Measurements from ENCODE around the gene MTRR. TPM values are rescaled to one million over a fixed set of nuclear protein-coding genes. Genes with fewer than 3 reads are reported as not detected.
A peak's percentile ranks its signal among the peaks of the same experiment; 100 is the strongest.

The MTRR gene
- total RNA-seq, 2 donors from 2014 or later, result 40.6 to 47.0 TPM

DNA sequence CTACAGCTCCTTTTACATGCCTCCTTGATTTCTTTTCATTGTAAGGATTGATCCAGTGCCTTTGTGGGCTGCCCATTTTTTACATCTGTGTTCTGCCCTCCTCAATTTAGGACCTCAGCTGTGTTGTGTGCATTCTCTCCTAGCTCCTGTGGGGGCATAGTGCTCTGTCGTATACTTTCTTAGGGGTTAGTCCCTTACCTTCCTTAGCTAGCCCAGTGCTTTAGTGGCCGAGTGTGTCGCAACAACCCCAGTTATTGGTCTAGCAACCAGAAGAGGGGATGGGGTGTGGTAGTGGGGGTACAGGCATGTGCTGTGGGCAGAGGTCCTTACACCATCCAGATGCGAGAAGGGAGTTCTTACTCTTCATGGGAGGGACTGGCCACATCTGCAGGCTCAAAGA lies 12.1 kb downstream of the MTRR start:
- H3K36me3 Mint-ChIP-seq (ENCODE audit: low read depth), result peaks cover 52% of the 10 kb centered on the region

DNA sequence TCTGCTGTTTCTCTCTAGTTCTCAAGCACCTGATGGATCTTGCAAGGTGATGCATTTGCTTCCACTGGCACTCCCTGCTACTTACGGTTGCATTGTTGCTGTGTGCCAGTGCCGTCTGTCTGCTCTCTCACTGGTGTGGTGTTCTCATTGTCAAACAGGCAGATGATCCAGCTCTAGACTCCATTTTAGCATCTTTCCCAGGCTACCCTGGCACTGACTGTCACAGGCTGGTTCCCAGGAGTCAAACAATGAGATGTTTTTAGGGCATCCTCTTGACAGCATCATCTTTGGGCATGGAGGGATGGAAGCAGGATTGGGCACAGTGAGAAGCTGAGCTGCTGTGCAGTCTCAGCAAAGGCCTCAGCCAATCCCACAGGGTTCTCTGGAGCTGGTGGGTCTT lies 12.9 kb downstream of the MTRR start:
- no peak overlapping the region for H3K4me3 Mint-ChIP-seq
- no peaks in the 10 kb centered on the region for H3K27me3 ChIP-seq (ENCODE audit: control insufficient read depth, insufficient read depth, low read length, poor library complexity, severe bottlenecking)
- TF ChIP-seq CTCF (conservative IDR thresholded peaks at IDR 0.05), result no peak
- peaks cover 95% of the 10 kb centered on the region for H3K36me3 ChIP-seq (ENCODE audit: control insufficient read depth, insufficient read depth, low read length)
- DNase-seq, result no peak
- no peak overlapping the region for H3K4me3 ChIP-seq (ENCODE audit: low read length)
- H3K27me3 Mint-ChIP-seq (ENCODE audit: insufficient read depth), result no peaks in the 10 kb centered on the region
- H3K9me3 ChIP-seq (ENCODE audit: control insufficient read depth, low read length), result no peaks in the 10 kb centered on the region
- no peaks in the 10 kb centered on the region for H3K4me1 ChIP-seq (ENCODE audit: control insufficient read depth, insufficient read depth, low read length)
- no peak overlapping the region for H3K27ac ChIP-seq (ENCODE audit: low read depth, low read length)
- H3K9ac ChIP-seq (ENCODE audit: extremely low read depth, low read length, poor library complexity, severe bottlenecking), result no peak overlapping the region
- WGBS, 2 experiments (ENCODE audit: insufficient coverage in 1 of 2, insufficient read length in 1 of 2), result 94 to 96% methylated on average over 2 of the region's 2 CpGs
- no peaks in the 10 kb centered on the region for H3K4me1 Mint-ChIP-seq
- H3K27ac Mint-ChIP-seq, result no peak overlapping the region
- H3K36me3 Mint-ChIP-seq (ENCODE audit: low read depth), result peaks cover 51% of the 10 kb centered on the region
- H3K9me3 Mint-ChIP-seq, result no peaks in the 10 kb centered on the region

More for the DNA sequence above, 12.1 kb downstream of the MTRR start:
- peak; percentile 28 for TF ChIP-seq CTCF (conservative IDR thresholded peaks at IDR 0.05)
- no peaks in the 10 kb centered on the region for H3K27me3 Mint-ChIP-seq (ENCODE audit: insufficient read depth)
- Histone ChIP-seq H3K9ac (ENCODE audit: extremely low read depth, low read length, poor library complexity, severe bottlenecking) (no peak overlapping the region), H3K4me1 (ENCODE audit: control insufficient read depth, insufficient read depth, low read length) (no peaks in the 10 kb centered on the region), H3K4me3 (ENCODE audit: low read length) (no peak overlapping the region), H3K27me3 (ENCODE audit: control insufficient read depth, insufficient read depth, low read length, poor library complexity, severe bottlenecking) (no peaks in the 10 kb centered on the region), H3K27ac (ENCODE audit: low read depth, low read length) (no peak overlapping the region), H3K36me3 (ENCODE audit: control insufficient read depth, insufficient read depth, low read length) (peaks cover 96% of the 10 kb centered on the region), H3K9me3 (ENCODE audit: control insufficient read depth, low read length) (no peaks in the 10 kb centered on the region)
- 88 to 97% methylated on average over 3 to 4 of the region's 4 CpGs for WGBS, 2 experiments (ENCODE audit: insufficient coverage in 1 of 2, insufficient read length in 1 of 2)
- no peak overlapping the region for H3K27ac Mint-ChIP-seq
- no peaks in the 10 kb centered on the region for H3K9me3 Mint-ChIP-seq
- H3K4me3 Mint-ChIP-seq, result no peak overlapping the region
- H3K4me1 Mint-ChIP-seq, result no peaks in the 10 kb centered on the region
- no peak for DNase-seq

GRCh38 chr5:7882926-7883325 lies 14.0 kb downstream of the MTRR start:
- H3K9ac ChIP-seq (ENCODE audit: extremely low read depth, low read length, poor library complexity, severe bottlenecking), result no peak overlapping the region
- DNase-seq, result no peak
- no peaks in the 10 kb centered on the region for H3K4me1 ChIP-seq (ENCODE audit: control insufficient read depth, insufficient read depth, low read length)
- no peaks in the 10 kb centered on the region for H3K27me3 ChIP-seq (ENCODE audit: control insufficient read depth, insufficient read depth, low read length, poor library complexity, severe bottlenecking)
- H3K27ac Mint-ChIP-seq, result no peak overlapping the region
- no peaks in the 10 kb centered on the region for H3K4me1 Mint-ChIP-seq
- 94 to 100% methylated on average over 2 to 4 of the region's 4 CpGs for WGBS, 2 experiments (ENCODE audit: insufficient coverage in 1 of 2, insufficient read length in 1 of 2)
- no peaks in the 10 kb centered on the region for H3K27me3 Mint-ChIP-seq (ENCODE audit: insufficient read depth)
- no peak overlapping the region for H3K4me3 Mint-ChIP-seq
- H3K27ac ChIP-seq (ENCODE audit: low read depth, low read length), result no peak overlapping the region
- H3K36me3 Mint-ChIP-seq (ENCODE audit: low read depth), result peaks cover 52% of the 10 kb centered on the region
- H3K9me3 ChIP-seq (ENCODE audit: control insufficient read depth, low read length), result no peaks in the 10 kb centered on the region
- peaks cover 92% of the 10 kb centered on the region for H3K36me3 ChIP-seq (ENCODE audit: control insufficient read depth, insufficient read depth, low read length)
- H3K4me3 ChIP-seq (ENCODE audit: low read length), result no peak overlapping the region
- no peak for TF ChIP-seq CTCF (conservative IDR thresholded peaks at IDR 0.05)
- no peaks in the 10 kb centered on the region for H3K9me3 Mint-ChIP-seq

Measured in endodermal cell (in vitro differentiated cells).